NCI-H2171 treated with DMSO at 0.1 percent for 48 hours (cell line): ENCODE data around the gene NAMPT.
"Not testable (repeated sequence)": the region's sequence is repeated elsewhere in the genome, so short reads cannot be mapped to it uniquely, and the experiment has no call there.

ENCODE experiments used
- DNase-seq: peaks from one replicate; lab custom pipeline; 2025; lab: John Stamatoyannopoulos, UW

The NAMPT gene

DNA sequence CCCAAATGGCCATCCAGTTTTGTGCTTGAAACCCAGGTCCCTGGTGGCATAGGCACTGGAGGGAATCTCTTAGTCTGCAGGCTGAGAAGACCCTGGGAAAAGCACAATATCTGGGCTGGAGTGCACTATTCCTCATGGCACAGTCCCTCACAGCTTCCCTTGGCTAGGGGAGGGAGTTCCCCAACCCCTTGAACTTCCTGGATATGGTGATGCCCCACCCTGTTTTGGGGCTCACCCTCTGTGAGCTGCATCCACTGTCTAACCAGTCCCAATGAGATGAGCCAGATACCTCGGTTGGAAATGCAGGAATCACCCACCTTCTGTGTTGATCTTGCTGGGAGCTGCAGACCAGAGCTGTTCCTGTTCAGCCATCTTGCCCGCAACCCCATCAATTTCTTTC is 19.8 kb upstream of the NAMPT start:
- no peak for DNase-seq

DNA sequence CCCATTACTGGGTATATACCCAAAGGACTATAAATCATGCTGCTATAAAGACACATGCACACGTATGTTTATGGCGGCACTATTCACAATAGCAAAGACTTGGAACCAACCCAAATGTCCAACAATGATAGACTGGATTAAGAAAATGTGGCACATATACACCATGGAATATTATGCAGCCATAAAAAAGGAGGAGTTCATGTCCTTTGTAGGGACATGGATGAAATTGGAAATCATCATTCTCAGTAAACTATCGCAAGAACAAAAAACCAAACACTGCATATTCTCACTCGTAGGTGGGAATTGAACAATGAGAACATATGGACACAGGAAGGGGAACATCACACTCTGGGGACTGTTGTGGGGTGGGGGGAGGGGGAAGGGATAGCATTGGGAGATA is 13.8 kb upstream of the NAMPT start:
- DNase-seq, result not testable (repeated sequence)

DNA sequence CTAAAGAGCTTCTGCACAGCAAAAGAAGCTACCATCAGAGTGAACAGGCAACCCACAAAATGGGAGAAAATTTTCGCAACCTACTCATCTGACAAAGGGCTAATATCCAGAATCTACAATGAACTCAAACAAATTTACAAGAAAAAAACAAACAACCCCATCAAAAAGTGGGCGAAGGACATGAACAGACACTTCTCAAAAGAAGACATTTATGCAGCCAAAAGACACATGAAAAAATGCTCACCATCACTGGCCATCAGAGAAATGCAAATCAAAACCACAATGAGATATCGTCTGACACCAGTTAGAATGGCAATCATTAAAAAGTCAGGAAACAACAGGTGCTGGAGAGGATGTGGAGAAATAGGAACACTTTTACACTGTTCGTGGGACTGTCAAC is 13.4 kb upstream of the NAMPT start:
- not testable (repeated sequence) for DNase-seq

DNA sequence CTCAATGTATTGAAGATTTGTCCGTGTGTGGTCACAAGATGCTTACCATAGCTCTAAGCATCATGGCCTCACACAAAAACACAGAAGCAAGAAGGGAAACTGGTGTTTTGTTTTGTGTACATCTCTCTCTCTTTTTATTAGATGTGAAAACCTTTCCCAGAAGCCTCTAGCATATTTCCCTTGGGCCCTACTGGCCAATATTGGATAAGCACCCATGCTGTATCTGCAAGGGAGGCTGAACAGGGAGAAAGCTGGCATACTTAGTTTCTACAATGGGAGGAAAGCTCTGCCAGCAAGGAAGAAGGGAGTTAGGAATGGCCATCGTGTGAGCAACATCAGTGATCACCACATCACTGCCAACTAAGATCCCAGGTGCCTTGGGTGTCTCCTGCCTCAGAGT is 9.6 kb upstream of the NAMPT start:
- no peak for DNase-seq

DNA sequence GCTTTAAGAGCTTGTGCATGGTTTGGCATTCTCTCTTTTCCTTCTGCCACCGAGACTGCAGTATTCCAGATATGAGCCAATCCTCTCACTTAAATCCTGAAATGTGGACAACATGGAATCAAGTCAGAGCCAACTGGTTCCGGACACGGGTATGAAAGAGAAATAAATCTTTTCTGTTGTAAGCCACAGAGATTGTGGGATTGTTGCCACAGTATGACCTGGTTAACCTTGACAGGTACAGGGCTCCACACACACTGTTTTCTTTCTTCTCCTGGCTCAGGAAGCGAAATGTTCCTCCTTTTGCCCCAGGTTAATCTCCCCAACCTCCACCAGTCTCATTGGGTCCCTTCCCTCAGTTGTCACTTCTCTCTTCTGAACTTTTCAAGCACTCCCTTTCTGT is 6.5 kb upstream of the NAMPT start:
- no peak for DNase-seq

DNA sequence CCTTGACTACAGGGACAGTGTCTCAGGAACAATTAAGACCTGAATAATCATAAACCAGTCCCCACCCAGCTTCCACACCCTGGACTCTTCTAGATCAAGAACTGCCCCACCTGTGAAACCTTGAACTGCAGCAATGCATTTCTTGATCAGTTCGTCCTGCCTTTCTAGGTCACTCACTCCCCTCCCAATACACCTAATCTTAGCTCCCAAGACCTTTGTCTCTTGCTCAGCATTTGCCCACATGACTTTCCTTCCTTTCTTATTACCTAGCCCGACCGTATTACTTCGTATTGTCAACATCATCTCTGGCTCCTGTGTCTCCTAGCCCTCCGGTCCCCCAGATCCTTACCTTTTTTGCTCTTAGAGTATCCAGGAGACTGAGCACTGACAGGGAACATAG is 5.5 kb upstream of the NAMPT start:
- DNase-seq, result no peak

DNA sequence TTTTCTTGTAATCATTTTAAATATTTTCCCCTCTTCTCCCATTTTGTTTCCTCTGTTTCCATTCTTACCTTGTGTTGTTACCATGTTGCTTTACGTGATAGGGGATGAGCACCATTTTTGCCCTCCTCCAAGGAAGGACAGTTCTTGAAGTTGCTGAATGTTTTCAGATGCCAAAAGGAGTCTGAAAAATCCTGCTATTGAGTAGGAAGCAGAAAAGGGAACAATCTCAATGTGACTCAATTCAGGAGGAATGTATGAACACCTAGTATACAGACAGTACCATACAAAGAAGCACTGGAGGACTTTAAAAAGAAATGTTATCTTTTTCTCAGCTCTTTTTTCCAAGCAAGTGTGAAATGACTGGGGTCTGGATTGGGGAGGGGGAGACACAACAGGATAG is 5.1 kb upstream of the NAMPT start:
- no peak for DNase-seq

DNA sequence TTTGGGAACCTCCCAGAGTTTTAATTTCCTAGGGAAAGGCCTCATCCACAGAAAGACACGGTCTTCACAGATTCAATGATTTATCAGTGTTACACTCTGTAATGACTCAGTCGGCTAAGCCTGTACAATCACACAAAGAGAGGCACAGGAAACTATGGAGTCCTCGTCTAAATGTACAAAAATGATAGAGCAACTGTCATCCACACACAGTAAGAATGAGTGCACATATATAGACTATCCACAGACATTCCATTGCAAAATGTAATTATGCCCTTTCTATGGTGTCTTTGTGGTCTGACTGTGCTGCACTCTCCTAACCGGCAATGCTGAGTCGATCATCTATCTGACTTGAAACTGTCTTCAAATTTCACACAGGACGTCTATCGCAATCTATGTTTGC is 3.5 kb upstream of the NAMPT start:
- no peak for DNase-seq

DNA sequence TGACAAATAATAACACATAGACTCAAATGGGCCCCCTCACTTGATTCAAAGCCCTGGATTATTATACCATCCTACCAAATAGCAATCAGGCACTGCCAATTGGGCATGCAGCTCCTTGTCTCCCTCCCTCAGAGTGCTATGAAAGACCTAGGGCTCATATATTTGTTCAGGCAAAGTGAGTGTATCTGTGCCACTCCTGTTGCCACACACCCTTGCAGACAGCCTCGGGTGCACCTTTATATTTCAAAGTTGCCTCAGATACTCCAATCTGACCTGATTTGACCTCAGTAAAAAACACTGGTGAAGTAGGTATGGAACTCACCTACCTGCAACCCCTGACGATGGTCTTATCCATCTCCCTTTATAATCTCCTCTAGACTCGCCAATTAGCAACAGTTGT is 3.0 kb upstream of the NAMPT start:
- DNase-seq, result no peak

DNA sequence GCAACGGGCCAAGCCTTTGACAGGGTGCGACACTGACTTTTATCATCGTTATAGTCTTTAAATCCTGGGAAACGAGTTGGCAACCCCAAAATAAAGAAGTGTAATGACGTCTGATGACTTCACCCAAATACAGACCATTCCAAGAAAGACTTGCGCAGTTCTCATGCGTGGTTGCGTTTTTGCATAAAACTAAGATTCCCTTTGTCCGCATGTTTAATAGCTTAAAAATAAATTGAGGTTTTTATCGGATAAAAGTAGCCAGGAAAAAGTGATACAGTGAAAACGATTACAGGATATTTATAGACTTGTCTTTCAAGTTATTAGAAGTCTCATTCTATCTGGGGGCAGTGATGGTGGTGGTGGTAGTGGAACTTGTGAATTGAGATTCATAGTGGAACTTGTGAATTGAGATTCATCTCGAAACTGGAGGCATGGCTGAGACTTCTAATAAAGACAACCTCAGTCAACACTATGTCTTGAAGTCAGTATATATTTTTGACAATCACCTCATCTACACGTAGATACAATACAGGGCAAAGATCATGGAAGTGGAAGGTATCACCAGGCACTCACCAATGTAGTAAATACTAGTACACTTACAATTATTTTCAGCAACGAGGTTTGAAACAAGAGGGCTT is 1.2 kb upstream of the NAMPT start:
- no peak for DNase-seq

DNA sequence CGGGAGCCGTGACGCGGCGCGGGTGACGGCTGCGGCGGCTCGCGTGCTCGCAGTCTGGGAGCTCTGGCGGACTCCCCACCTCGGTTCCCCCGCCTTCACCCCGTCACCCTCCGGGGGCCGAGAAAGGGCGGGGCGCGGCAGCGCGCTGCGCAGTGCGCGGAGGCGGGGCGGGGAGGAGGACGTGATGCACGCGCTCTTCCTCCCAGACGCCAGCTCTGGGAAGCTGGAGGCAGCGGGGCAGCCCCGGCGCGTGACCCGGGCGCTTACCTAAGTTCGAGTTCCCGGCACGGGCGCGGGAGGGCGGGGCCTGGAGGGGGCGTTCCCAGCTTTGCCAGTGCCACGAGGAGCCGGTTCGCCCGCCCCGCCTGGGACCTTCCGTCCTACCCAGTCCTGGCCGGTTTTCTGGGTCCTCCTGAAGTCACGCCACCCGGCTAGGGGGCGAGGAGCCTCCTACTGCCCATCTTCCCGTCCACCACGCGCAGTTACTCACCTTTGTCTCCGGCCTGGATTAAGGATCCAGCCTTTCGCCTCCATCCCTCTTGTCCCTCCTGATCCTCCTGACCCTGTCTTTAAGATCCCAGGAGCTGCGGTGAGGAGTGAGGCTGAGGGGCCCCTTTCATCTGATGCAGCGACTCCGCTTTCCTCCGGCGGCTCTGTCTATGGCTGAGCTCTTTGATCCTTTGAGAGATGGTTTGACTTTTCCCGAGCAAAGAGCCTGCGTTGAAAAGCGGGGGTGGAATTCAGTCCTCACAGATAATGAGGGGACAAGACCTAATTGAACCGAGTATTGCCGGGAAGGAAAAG is 470 bp upstream of the NAMPT start:
- peak; percentile 99 for DNase-seq

DNA sequence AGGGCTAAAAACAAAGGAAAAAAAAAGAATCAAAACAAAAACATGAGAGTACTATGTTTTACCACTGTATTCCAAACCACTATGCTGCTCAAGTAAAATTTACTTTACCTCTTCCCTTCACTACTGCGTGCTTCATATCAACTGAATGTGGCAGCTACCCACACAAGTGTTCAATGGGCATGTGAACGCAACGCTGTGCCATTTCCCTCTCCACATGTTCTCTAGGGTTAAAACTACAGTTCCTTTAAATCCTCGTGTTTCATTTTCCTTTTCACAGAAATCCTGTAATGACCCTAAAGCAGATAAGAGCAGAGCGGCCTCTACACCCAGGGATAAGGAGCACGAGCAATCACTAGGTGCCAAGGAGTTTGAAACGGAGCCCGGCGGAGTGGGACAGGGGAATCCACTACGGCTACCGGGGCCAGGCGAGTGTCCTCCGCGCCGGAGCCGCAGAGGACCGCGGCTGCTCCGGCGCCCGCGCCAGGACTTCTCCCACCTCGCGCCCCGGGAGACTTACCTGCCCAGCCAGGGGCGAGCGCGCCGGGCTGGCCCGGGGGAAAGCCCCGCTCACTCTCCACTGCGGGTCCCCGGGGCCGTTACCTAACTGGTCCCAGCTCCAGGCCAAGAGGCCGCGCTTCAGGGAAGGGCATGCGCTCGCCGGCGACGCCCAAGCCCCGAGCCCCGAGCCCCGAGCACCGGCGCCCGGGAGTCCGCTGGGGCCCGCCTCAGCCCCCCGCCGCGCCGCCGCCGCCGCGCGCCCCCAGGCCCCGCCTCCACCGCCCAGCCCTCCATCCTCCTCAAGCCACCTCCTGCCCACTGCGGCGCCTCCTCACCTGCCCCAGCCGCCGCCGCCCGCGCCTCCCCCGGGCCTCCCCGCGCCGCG is 711 bp downstream of the NAMPT start:
- peak; percentile 67 for DNase-seq

DNA sequence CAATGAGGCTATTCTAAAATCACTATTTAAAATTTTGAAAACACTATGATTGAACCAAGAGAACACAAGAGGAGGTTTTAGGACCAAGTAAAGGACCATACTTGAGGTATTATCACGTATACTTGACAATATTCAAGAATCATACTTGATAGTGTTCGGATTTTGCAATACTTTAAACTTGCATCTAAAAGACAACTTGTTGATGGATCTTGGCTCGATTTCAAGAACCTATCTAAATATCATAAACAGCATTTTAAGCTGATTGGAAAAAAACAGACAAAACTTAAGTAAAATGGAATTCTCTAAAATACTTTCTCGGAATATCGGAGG is 1.3 kb downstream of the NAMPT start:
- no peak for DNase-seq

DNA sequence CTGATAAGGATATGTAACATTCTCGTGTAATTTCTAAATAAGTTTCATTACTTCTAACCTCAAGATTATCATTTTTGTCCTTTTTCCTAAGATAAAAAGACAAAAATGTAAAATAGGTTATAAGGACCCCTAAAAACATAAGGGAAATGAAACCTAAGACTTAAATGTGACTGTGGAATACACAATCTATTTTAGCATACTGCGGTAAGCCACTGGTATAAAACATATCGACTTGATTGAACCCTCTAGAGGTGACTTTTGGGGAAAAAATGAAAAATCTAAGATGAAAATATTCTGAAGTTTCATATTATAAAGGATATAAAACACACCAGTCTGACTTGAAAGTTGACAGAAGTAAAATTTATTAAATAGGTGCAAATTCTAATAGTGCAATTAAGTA is 1.9 kb downstream of the NAMPT start:
- DNase-seq, result no peak

DNA sequence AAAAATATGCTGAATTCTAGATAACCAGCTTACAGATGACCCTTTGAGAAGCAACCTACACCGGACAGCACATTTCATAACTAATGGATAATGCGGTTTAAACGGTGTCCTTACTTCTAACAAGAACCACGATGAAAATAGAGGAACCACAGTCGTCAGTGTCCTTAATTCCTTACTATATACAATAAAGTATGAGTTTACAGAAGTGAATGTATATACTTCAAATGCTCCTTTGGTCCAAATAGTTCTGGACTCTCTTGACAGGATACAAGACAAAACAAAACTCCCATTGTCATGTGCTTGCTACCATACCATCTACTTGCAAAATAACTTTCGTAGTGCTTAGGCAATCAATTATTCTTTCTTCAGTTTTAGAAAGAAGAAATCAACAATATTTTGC is 2.4 kb downstream of the NAMPT start:
- no peak for DNase-seq

DNA sequence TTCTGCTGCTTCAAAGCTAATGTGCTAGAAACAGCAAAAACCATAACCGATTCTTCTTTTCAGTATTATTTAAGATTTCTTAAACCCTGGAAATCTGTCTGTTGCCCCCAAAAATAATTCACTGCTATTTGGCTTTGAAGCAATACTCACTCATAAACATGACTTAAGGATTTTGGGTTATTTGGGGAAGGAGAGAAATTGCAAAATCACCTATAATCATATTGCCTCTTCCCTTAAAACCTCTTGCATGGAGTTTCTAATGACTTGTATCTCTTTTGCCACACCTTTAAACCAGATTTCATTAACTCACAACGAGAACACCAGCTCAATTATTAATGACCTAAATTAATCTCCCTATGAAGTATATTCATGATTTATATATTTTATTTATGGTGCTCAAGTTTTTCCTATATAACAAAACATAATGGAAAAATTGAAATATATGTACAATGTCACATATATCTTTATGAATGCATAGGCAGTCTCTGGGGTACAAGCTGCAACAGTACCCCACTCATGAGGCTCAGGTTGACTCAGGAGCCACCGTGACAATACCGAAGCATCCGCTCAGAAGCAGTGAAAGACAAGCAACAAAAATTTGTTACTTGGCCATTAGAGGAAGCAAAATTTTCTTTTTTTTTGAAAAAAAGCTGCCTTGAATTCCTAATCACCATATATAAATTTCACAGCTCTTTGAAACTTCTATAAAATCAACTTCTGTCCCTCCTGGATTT is 3.0 kb downstream of the NAMPT start:
- DNase-seq, result no peak

DNA sequence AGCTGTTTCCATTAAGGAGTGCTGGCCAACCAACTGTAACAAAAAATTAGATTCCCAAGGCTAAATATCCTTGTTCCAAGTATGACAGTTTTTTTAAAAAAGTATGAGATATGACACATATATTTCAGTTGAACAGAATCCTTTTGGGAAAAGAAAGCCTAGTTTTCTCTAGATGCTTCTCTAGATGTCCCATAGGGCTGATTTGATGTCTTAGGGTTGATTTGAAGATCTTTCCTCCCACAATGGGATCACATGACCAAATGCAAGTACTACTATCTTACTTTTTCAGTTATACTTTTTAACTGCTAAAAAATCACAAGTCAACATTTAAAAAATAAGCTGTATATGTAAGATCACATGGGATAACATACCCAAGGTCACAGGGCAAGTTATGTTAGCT is 3.7 kb downstream of the NAMPT start:
- no peak for DNase-seq

DNA sequence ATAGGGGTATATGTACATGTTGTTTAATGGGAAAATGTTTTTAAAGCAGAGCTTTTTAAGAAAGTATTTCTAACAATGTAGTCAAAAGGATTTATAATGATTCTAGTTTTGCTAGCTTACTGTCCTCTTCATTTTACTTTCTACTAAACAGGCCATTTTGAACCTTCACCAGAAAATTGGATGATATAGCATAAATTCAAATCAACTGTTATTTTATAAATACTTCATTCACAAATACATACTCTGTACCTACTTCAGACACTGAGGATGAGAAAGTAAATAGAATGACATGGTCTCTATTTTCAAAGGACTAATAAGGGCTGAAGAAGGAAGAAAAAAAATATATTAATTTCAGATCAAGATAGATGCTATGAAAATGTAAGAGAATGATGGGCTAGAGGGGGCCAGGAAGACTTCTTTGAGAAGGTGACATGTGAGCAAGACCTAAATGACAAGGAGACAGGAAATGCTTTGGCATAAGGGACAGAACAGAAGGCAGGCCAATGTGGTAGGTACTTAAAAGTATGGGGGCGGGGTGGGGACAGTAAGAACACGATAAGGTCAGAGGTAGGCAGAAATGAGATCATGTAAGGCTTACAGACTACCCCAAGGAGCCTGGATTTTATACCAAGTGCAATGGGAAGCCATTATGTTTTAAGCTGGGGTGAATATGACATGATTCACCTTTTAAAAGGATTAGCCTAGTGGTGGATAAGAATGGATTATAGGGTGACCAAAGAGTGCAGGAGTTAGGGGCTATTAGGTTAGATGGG is 5.2 kb downstream of the NAMPT start:
- no peak for DNase-seq

DNA sequence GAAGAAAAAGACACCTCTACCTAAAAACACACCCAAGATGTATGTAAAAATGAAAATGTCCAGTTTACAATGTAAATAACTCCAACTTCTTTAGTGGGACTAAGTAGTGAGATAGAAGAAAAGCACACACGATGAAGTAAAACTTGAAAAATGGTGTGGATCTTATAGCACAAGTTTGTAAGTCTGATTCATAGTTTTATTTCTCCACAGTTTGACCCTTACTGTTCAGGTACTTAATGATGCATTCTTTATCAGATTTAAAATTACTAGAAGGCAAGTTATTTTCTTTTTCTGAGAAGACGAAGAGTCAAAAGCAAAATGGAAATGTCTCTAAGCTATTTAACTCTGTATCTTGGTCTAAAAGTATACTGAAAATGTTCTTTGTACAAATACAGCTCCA is 6.1 kb downstream of the NAMPT start:
- DNase-seq, result no peak

DNA sequence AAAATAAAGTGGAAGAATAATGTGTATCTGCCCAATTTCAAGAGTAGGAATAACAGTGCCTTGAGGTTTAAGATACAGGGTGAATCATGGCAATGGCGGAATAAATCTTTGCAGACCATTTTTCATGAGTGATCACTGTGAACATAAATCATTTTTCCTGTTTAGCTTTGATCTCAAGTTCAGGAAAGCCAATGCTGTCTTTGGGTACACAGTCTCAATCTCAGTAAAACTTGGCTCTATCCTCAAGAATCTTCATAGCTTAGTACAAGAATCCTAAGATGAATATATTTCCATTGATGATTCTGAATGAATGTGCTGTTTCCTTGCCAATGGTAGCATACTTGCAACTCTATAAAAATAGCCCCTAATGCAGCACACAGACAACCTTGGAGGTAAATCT is 6.8 kb downstream of the NAMPT start:
- DNase-seq, result no peak

DNA sequence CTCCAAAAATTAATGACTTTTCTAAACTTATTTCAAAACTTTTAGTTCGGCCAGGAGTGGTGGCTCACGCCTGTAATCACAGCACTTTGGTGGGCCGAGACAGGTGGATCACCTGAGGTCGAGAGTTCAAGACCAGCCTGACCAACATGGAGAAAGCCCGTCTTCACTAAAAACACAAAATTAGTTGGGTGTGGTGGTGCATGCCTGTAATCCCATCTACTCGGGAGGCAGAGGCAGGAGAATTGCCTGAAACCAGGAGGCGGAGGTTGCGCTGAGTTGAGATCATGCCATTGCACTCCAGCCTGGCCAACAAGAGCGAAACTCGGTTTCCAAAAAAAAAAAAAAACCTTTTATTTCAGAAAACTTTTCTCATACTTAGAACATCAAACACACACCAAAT is 8.3 kb downstream of the NAMPT start:
- no peak for DNase-seq
